Measurements from ENCODE around the gene SLC44A2. TPM values are rescaled to one million over a fixed set of nuclear protein-coding genes. Genes with fewer than 3 reads are reported as not detected.

The SLC44A2 gene
- total and polyA plus RNA-seq, 2 of the 13 experiments (the other 11 are each of a cell fraction or from before 2014, with no cell fraction given): 2.4 to 5.6 TPM

GRCh38 chr19:10653482-10653731 is 28.1 kb downstream of the SLC44A2 start (continued):
- TF ChIP-seq NCOA1 (CRISPR knock-in tag; IDR thresholded peaks at IDR 0.05) (peak; percentile 72; the same call in 1 of the 2 replicates), ZNF225 (CRISPR knock-in tag; IDR thresholded peaks at IDR 0.05) (peak; percentile 58; the same call in 1 of the 2 replicates), GLI4 (CRISPR knock-in tag; IDR thresholded peaks at IDR 0.05; ENCODE audit: borderline replicate concordance) (peak; percentile 20; the same call in 1 of the 2 replicates), ZNF407 (CRISPR knock-in tag; IDR thresholded peaks at IDR 0.05; ENCODE audit: not compliant biosample characterization) (no peak), ZNF816 (CRISPR knock-in tag; IDR thresholded peaks at IDR 0.05; ENCODE audit: borderline replicate concordance) (no peak), ZNF782 (CRISPR knock-in tag; IDR thresholded peaks at IDR 0.05; ENCODE audit: borderline replicate concordance) (0 out of 2 replicates have a peak, but pooled peaks have one; percentile 35), ZNF780A (CRISPR knock-in tag; IDR thresholded peaks at IDR 0.05) (no peak), ZMAT3 (CRISPR knock-in tag; conservative IDR thresholded peaks at IDR 0.05) (peak; percentile 43; the same call in 1 of the 2 replicates), ARID5B (CRISPR knock-in tag; IDR thresholded peaks at IDR 0.05) (no peak), DMAP1 (CRISPR knock-in tag; IDR thresholded peaks at IDR 0.05) (no peak), KAT7 (CRISPR knock-in tag; IDR thresholded peaks at IDR 0.05; ENCODE audit: borderline replicate concordance) (peak; percentile 19; the same call in 1 of the 2 replicates), SMC3 (IDR thresholded peaks at IDR 0.05; ENCODE audit: low read length) (no peak), ZNF773 (CRISPR knock-in tag; IDR thresholded peaks at IDR 0.05; ENCODE audit: borderline replicate concordance) (no peak; the same call in 1 of the 2 replicates), KDM5A (IDR thresholded peaks at IDR 0.05; ENCODE audit: borderline replicate concordance, low read length) (peak; percentile 73)
- TF ChIP-seq, protein P1, sequence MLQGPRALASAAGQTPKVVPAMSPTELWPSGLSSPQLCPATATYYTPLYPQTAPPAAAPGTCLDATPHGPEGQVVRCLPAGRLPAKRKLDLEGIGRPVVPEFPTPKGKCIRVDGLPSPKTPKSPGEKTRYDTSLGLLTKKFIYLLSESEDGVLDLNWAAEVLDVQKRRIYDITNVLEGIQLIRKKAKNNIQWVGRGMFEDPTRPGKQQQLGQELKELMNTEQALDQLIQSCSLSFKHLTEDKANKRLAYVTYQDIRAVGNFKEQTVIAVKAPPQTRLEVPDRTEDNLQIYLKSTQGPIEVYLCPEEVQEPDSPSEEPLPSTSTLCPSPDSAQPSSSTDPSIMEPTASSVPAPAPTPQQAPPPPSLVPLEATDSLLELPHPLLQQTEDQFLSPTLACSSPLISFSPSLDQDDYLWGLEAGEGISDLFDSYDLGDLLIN (CRISPR knock-in tag; IDR thresholded peaks at IDR 0.05; ENCODE audit: borderline replicate concordance): no peak
- TF ChIP-seq, protein P2, sequence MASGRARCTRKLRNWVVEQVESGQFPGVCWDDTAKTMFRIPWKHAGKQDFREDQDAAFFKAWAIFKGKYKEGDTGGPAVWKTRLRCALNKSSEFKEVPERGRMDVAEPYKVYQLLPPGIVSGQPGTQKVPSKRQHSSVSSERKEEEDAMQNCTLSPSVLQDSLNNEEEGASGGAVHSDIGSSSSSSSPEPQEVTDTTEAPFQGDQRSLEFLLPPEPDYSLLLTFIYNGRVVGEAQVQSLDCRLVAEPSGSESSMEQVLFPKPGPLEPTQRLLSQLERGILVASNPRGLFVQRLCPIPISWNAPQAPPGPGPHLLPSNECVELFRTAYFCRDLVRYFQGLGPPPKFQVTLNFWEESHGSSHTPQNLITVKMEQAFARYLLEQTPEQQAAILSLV (CRISPR knock-in tag; IDR thresholded peaks at IDR 0.05; ENCODE audit: borderline replicate concordance): 0 out of 2 replicates have a peak, but pooled peaks have one; percentile 8

Data from HepG2 (cell line).